Measurements from ENCODE around the gene METTL15. TPM values are rescaled to one million over a fixed set of nuclear protein-coding genes. Genes with fewer than 3 reads are reported as not detected.
"Not testable (repeated sequence)": the region's sequence is repeated elsewhere in the genome, so short reads cannot be mapped to it uniquely, and the experiment has no call there.

Gene METTL15
- total RNA-seq, 2 donors from 2014 or later: 9.4 to 9.5 TPM

DNA sequence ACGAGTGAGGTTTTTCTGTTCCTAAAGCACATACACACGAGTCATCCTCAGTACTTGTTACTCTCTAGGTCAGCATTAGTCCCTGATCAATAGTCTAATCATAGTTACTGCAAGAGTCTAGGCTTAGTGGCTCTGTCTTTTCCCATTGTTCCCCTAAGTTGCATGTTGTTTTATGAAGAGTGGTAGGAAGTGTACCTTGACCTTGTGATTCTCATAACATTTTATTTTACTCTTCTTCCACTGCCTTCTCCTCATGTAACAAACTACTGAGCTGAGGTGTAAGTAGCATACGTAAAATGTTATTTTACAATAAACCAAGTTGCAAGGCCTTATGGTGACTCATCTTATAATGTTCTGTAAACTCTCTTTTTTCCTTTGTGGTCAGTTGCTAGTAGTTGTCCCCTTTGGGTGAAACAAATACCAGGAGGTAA lies 15.0 kb downstream of the METTL15 start:
- no peaks in the 10 kb centered on the region for H3K9me3 ChIP-seq (ENCODE audit: control insufficient read depth, low read length, poor library complexity, severe bottlenecking)
- peaks cover 11% of the 10 kb centered on the region for H3K36me3 Mint-ChIP-seq (ENCODE audit: low read depth)
- H3K4me3 Mint-ChIP-seq: no peak overlapping the region
- no peaks in the 10 kb centered on the region for H3K27me3 Mint-ChIP-seq
- no peak overlapping the region for H3K27ac Mint-ChIP-seq
- ATAC-seq: no peak
- H3K4me1 Mint-ChIP-seq: peaks cover 12% of the 10 kb centered on the region
- no peak for DNase-seq

DNA sequence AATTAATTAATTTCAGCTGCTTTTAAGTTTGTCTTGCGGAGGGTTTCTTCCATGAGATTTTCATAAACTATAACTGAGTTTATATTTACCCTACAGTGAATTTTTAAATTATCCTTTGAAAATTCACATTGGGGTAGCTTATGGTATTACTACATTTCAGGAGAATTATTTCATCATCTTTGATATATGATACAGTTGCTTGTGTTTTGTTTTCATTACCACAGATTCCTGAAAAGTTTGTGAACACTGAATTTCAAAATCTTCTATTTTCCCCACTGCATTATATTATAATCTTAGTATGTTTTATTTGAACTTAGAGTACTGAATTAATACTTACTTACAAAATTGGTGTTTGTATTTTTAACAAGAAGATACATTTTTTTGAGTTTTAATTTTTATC lies 24.4 kb downstream of the METTL15 start:
- DNase-seq (no peak), ATAC-seq (no peak)
- Mint-ChIP-seq H3K4me3 (no peak overlapping the region), H3K4me1 (no peaks in the 10 kb centered on the region), H3K27ac (no peak overlapping the region), H3K27me3 (no peaks in the 10 kb centered on the region), H3K36me3 (ENCODE audit: low read depth) (no peaks in the 10 kb centered on the region)
- no peaks in the 10 kb centered on the region for H3K9me3 ChIP-seq (ENCODE audit: control insufficient read depth, low read length, poor library complexity, severe bottlenecking)

DNA sequence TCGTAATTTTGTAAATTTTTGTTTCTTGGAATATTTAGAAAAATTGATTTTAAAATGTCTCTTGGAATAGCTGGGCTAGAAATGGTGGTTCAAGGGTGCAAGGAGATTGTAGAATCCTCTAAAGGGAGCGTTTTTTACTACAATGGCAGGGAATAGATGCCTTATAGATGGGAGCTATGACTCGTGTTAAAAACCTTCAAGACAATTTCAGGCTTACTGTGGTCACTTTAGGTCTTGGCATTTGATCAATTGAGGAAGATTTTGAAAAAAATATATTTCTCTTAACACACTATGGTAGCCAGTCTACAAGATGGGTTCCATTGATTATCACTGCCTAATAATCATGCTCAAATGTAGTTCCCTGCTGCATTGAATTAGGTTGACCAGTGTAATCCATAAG lies 25.0 kb downstream of the METTL15 start:
- no peak overlapping the region for H3K4me3 Mint-ChIP-seq
- no peaks in the 10 kb centered on the region for H3K36me3 Mint-ChIP-seq (ENCODE audit: low read depth)
- no peak overlapping the region for H3K27ac Mint-ChIP-seq
- no peaks in the 10 kb centered on the region for H3K27me3 Mint-ChIP-seq
- no peaks in the 10 kb centered on the region for H3K9me3 ChIP-seq (ENCODE audit: control insufficient read depth, low read length, poor library complexity, severe bottlenecking)
- no peak for ATAC-seq
- no peak for DNase-seq
- H3K4me1 Mint-ChIP-seq: no peaks in the 10 kb centered on the region

DNA sequence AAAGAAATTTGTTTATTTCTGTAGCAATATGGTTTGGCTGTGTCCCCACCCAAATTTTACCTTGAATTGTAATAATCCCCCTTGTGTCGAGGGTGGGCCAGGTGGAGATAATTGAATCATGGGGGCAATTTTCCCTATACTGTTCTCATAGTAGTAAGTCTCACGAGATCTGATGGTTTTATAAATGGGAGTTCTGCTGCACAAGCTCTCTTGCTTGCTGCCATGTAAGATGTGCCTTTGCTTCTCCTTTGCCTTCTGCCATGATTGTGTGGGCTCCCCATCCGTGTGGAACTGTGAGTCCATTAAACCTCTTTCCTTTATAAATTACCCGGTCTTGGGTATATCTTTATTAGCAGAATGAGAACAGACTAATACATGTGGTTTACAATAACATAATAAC lies 28.0 kb downstream of the METTL15 start:
- not testable (repeated sequence) for DNase-seq; H3K27ac Mint-ChIP-seq; H3K36me3 Mint-ChIP-seq (ENCODE audit: low read depth); H3K4me3 Mint-ChIP-seq; H3K27me3 Mint-ChIP-seq; ATAC-seq; H3K9me3 ChIP-seq (ENCODE audit: control insufficient read depth, low read length, poor library complexity, severe bottlenecking); H3K4me1 Mint-ChIP-seq

DNA sequence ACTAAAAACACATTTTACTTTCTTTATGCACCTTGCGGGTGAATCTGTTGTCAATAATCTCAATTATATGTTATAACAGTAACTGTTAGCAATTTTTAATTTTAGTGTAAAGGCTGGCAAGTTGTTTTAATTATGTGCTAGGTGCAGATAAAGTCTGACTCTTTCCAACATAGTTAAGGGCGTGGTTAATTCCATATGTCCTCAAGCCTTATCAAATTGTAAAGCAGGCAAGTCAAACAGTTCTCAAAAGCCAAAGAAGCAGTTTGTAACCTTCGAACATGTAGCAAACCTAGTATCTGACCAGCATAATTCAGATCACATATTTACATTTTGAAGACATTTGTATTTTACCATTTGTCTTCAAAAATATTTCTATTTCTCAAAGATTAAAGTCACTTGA lies 29.2 kb downstream of the METTL15 start:
- peaks cover 4% of the 10 kb centered on the region for H3K9me3 ChIP-seq (ENCODE audit: control insufficient read depth, low read length, poor library complexity, severe bottlenecking)
- Mint-ChIP-seq H3K27me3 (no peaks in the 10 kb centered on the region), H3K4me1 (no peaks in the 10 kb centered on the region), H3K36me3 (ENCODE audit: low read depth) (no peaks in the 10 kb centered on the region), H3K27ac (no peak overlapping the region), H3K4me3 (no peak overlapping the region)
- ATAC-seq (no peak), DNase-seq (no peak)

DNA sequence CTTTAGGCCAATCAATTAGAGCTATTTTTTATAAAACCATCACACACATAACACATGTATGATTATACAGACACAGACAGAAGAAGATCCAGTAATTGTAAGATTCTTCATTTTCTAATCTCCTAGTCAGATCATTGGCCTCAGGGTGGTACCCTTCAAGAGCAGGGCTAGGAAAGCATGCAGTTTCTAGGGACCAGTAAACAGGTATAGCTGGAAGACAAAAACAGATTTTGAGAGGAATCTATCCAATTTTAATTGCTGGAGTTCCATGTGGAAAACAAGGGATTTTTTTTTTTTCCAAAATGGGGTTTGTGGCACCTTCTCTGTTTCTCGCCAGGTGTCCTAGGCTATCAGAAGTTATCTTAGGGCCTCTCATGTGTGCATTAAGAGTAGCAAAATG lies 29.6 kb downstream of the METTL15 start:
- Mint-ChIP-seq H3K36me3 (ENCODE audit: low read depth) (no peaks in the 10 kb centered on the region), H3K27ac (no peak overlapping the region), H3K4me1 (peaks cover 3% of the 10 kb centered on the region), H3K4me3 (no peak overlapping the region), H3K27me3 (no peaks in the 10 kb centered on the region)
- H3K9me3 ChIP-seq (ENCODE audit: control insufficient read depth, low read length, poor library complexity, severe bottlenecking): peaks cover 7% of the 10 kb centered on the region
- DNase-seq (no peak), ATAC-seq (no peak)

DNA sequence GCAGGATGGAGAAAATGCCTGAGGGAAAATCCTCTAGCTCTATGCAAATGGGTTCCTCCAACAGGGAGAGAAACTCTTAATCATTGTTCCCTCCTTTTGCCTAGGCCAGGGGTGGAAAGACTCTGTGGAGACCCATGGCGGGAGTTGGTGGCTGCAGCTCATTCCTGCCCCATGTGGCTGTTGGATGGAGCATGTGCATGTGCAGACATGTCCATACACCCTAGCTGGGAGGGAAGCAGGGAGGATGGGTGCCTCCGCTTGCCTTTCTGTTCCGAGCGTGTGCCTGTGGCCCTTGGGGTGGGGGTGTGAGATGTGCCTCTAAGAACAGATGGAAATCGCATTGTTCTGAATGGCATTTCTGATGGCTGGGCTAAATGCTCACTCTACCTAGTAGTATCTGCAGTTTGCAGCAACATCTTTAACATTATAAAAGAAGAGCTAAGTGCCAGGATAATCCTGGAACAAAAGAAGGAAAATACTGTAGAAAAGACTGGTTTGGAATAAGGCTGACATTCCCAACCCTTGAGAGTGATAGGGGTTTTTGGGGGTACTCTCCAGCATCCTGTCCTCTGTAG lies 31.7 kb downstream of the METTL15 start:
- Mint-ChIP-seq H3K27me3 (no peaks in the 10 kb centered on the region), H3K4me1 (peaks cover 7% of the 10 kb centered on the region), H3K4me3 (no peak overlapping the region), H3K27ac (no peak overlapping the region), H3K36me3 (ENCODE audit: low read depth) (no peaks in the 10 kb centered on the region)
- ATAC-seq: no peak
- no peak for DNase-seq
- H3K9me3 ChIP-seq (ENCODE audit: control insufficient read depth, low read length, poor library complexity, severe bottlenecking): peaks cover 7% of the 10 kb centered on the region

DNA sequence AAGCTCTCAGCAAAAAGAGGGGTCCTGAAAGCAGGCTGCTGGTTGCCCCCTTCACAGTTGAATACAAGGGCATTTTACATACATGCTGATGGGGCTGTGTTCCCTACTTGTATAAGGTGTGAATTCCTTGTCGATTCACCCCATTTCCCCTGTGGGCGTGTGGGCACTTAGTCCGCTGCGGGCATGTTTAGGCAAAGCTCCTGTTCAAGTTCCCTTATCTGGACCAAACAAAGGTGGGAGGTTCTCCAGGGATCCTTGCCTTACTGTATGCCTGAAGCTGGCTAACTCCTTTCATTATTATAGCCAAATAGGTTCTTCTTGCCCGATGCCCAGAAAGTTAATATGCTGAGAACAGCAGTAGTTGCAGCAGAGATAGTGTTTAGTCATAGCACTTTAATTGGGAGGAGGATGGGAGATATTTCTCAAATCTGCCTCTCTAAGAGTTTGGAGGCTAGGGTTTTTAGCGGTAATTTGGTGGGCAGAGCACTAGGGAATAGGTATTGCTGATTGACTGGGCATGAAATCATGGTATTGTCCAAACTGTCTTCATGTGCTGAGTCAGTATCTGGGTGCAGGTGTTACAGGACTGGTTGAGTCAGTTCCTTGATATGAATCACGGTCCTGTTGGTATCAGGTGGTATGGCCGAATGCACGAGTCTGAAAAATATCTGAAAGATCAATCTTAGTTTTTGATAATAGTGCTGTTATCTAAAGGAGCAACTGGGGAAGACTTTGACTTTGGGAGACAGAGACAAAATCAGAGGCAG lies 32.7 kb downstream of the METTL15 start:
- H3K4me1 Mint-ChIP-seq: peaks cover 7% of the 10 kb centered on the region
- DNase-seq (no peak), ATAC-seq (no peak)
- no peaks in the 10 kb centered on the region for H3K27me3 Mint-ChIP-seq
- H3K36me3 Mint-ChIP-seq (ENCODE audit: low read depth): no peaks in the 10 kb centered on the region
- H3K9me3 ChIP-seq (ENCODE audit: control insufficient read depth, low read length, poor library complexity, severe bottlenecking): peaks cover 7% of the 10 kb centered on the region
- no peak overlapping the region for H3K4me3 Mint-ChIP-seq
- no peak overlapping the region for H3K27ac Mint-ChIP-seq

DNA sequence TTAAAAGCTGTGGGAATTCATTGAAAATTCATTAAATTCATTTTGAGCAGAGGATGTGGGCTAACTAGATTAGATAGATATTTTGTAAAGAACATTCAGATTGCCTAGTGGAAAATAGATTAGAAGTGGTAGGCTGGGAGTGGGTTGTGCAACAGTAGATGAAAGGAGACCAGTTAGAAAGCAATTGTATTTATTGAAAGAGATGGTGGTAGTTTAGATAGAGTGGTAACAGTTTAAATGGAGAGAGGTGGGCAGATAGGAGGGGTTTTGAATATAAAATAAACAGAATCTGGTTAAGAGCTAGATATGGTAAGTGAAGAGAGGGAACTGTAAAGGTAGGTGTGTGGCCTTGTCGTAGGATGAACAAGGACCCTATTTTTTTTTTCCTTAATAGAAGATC lies 34.5 kb downstream of the METTL15 start:
- H3K4me3 Mint-ChIP-seq: no peak overlapping the region
- no peak overlapping the region for H3K27ac Mint-ChIP-seq
- H3K36me3 Mint-ChIP-seq (ENCODE audit: low read depth): no peaks in the 10 kb centered on the region
- ATAC-seq (no peak), DNase-seq (no peak)
- peaks cover 7% of the 10 kb centered on the region for H3K4me1 Mint-ChIP-seq
- peaks cover 7% of the 10 kb centered on the region for H3K9me3 ChIP-seq (ENCODE audit: control insufficient read depth, low read length, poor library complexity, severe bottlenecking)
- no peaks in the 10 kb centered on the region for H3K27me3 Mint-ChIP-seq

DNA sequence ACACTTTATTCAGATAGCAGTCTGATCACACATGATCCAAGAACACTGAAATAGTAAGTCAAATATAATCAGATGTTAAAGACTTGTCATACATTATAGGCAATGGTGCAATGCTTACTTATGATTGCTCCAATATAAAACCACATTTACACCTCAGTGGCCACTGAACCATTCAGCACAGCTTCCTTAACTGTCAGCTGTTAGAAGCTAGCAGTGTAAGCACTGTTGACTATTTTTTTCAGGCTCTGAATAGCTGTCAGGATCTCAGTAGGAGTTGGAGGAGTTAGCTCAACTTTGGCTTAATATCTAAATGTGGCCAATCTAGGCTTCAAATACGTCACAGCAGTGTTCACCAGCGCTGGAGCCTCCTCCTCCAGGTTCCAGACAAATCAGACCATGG lies 36.6 kb downstream of the METTL15 start:
- peaks cover 7% of the 10 kb centered on the region for H3K9me3 ChIP-seq (ENCODE audit: control insufficient read depth, low read length, poor library complexity, severe bottlenecking)
- no peak overlapping the region for H3K4me3 Mint-ChIP-seq
- H3K27me3 Mint-ChIP-seq: no peaks in the 10 kb centered on the region
- DNase-seq (no peak), ATAC-seq (no peak)
- no peaks in the 10 kb centered on the region for H3K36me3 Mint-ChIP-seq (ENCODE audit: low read depth)
- H3K27ac Mint-ChIP-seq: no peak overlapping the region
- H3K4me1 Mint-ChIP-seq: peaks cover 11% of the 10 kb centered on the region

DNA sequence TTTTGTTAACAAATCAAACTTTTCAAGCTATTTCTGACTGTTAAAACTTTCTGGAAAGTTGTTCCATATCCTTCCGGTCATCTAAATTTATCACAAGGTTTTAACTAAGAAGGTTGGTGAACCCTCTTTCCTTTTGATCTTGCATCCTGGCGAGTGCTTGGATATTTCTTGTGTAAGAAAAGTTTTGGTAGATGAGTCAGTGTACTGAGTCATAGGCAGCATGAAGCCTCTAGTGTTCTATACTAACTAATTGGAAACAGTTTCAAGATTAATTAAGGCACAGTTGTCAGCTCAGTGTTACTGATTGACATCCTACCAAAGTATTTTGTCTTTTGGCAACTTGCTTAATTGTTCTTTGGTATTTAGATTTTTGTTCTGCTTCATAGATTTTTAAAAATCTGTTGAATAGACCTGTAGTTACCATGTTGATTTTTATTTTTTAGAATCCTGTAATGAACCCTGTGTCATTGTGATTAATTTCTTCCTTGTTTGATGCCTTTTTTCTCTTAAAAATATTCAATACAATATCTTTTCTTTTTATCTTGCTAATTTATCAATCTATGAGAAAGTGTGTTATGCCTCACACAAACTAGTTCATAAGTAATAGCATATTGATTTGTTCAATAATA lies 38.0 kb downstream of the METTL15 start:
- ATAC-seq (no peak), DNase-seq (no peak)
- no peak overlapping the region for H3K4me3 Mint-ChIP-seq
- H3K9me3 ChIP-seq (ENCODE audit: control insufficient read depth, low read length, poor library complexity, severe bottlenecking): peaks cover 3% of the 10 kb centered on the region
- H3K27ac Mint-ChIP-seq: no peak overlapping the region
- peaks cover 11% of the 10 kb centered on the region for H3K4me1 Mint-ChIP-seq
- H3K36me3 Mint-ChIP-seq (ENCODE audit: low read depth): peaks cover 2% of the 10 kb centered on the region
- no peaks in the 10 kb centered on the region for H3K27me3 Mint-ChIP-seq

DNA sequence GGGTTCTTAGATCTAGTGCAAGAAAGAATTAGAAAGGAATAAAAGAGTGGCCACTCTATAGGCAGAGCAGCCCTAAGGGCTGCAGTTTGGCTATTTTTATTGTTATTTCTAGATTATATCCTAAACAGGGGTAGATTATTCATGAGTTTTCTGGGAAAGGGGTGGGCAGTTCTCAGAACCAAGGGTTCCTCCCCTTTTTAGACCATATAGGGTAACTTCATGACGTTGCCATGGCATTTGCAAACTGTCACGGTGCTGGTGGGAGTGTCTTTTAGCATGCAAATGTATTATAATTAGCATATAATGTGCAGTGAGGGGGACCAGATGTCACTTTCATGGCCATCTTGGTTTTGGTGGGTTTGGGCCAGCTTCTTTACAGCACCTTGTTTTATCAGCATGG lies 44.6 kb downstream of the METTL15 start:
- ATAC-seq (no peak), DNase-seq (no peak)
- H3K4me3 Mint-ChIP-seq: no peak overlapping the region
- peaks cover 5% of the 10 kb centered on the region for H3K36me3 Mint-ChIP-seq (ENCODE audit: low read depth)
- no peaks in the 10 kb centered on the region for H3K9me3 ChIP-seq (ENCODE audit: control insufficient read depth, low read length, poor library complexity, severe bottlenecking)
- H3K4me1 Mint-ChIP-seq: peaks cover 4% of the 10 kb centered on the region
- H3K27me3 Mint-ChIP-seq: no peaks in the 10 kb centered on the region
- H3K27ac Mint-ChIP-seq: no peak overlapping the region

DNA sequence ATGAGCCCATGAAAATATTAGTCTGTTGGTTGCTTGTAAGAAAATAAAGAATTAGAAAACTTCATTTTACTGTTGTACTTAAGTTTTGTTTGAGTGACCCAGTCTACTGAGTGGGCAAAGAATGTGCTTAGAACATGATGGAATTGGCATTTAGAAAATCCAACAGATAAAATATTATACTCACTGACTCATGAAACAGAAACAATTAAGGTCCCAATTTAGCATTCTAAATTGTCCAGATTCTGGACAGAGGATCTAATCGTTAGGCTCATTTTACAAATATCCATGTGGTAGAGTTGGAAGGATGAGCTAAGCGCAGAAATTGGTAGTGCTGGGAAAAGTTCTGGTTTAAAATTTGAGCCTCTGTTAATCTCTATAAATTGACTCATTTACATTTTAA lies 45.4 kb downstream of the METTL15 start:
- ATAC-seq (no peak), DNase-seq (no peak)
- H3K27ac Mint-ChIP-seq: no peak overlapping the region
- no peaks in the 10 kb centered on the region for H3K27me3 Mint-ChIP-seq
- H3K4me3 Mint-ChIP-seq: no peak overlapping the region
- no peaks in the 10 kb centered on the region for H3K9me3 ChIP-seq (ENCODE audit: control insufficient read depth, low read length, poor library complexity, severe bottlenecking)
- peaks cover 1% of the 10 kb centered on the region for H3K4me1 Mint-ChIP-seq
- peaks cover 5% of the 10 kb centered on the region for H3K36me3 Mint-ChIP-seq (ENCODE audit: low read depth)

DNA sequence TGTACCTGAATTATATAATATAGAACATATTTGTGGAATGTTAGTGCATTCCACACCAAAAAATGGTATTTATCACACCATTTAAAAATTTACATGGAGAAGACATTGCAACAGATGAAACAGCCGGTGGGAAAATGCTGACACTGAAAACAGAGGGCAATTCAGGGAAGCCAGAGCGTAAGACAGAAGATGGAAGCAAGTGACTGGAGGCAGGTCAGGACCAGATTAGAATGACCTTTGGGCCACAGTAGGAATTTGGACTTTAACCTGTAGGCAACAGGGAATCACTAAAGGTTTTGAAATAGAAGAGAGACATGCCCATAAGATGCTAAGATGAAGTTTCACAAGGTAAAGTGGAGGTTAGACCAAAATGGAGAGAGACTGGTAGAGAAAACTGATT lies 60.5 kb downstream of the METTL15 start:
- peaks cover 2% of the 10 kb centered on the region for H3K9me3 ChIP-seq (ENCODE audit: control insufficient read depth, low read length, poor library complexity, severe bottlenecking)
- DNase-seq: no peak
- Mint-ChIP-seq H3K4me1 (peaks cover 15% of the 10 kb centered on the region), H3K4me3 (no peak overlapping the region), H3K27me3 (no peaks in the 10 kb centered on the region), H3K27ac (peak overlapping the region; percentile 24), H3K36me3 (ENCODE audit: low read depth) (peaks cover 2% of the 10 kb centered on the region)
- ATAC-seq: no peak
